K562 (cell line): ENCODE results near the gene S100A2. TPM values are rescaled to one million over a fixed set of nuclear protein-coding genes. Genes with fewer than 3 reads are reported as not detected.
A peak's percentile ranks its signal among the peaks of the same experiment; 100 is the strongest.

Source experiments
- BHLHE40 ChIP-seq: IDR thresholded peaks from 2 replicates; pipeline ENCODE4 v1.6.1; 2011; ENCODE audit warnings: low read length, improper control_type of control experiment
- BRCA1 ChIP-seq, 2 experiments: fragments of 450-650 bp in 1 of 2; sonication (generic) in 1 of 2; formaldehyde crosslinking in 1 of 2; IDR thresholded peaks; 2 replicates each; pipeline versions ENCODE4 v1.5.0 to v1.6.1; 2017 to 2020; ENCODE audit warnings: mild to moderate bottlenecking in 1 of 2, missing genetic modification reagents in 1 of 2
- CBFB ChIP-seq: sonication (generic); formaldehyde crosslinking; IDR thresholded peaks from 2 replicates; pipeline ENCODE4 v1.4.0; 2020; ENCODE audit warnings: mild to moderate bottlenecking, missing genetic modification reagents
- CREBBP ChIP-seq: IDR thresholded peaks from one replicate; pipeline ENCODE4 v1.6.1; 2012; ENCODE audit warnings: low read depth, mild to moderate bottlenecking, control low read depth, inconsistent platforms, low read length
- LARP7 ChIP-seq: fragments of 450-650 bp; IDR thresholded peaks from 2 replicates; pipeline ENCODE4 v1.6.1; 2016
- NFIC ChIP-seq: fragments of 450-650 bp; IDR thresholded peaks from 2 replicates; pipeline ENCODE4 v1.6.1; 2017; ENCODE audit warnings: mild to moderate bottlenecking, inconsistent platforms
- NFIX ChIP-seq: fragments of 250-450 bp; sonication (Bioruptor Pico); IDR thresholded peaks from 2 replicates; pipeline ENCODE4 v1.4.0; 2020; ENCODE audit warnings: low read depth, mild to moderate bottlenecking, moderate library complexity
- SMARCC2 ChIP-seq: fragments of 450-650 bp; IDR thresholded peaks from 2 replicates; pipeline ENCODE4 v1.6.1; 2017; ENCODE audit warnings: antibody characterized with exemption, moderate library complexity, mild to moderate bottlenecking, low read depth
- SUPT5H ChIP-seq: fragments of 450-650 bp; IDR thresholded peaks from 2 replicates; pipeline ENCODE4 v1.6.1; 2016
- TCFL5 ChIP-seq: fragments of 250-450 bp; sonication (Bioruptor Pico); conservative IDR thresholded peaks from 2 replicates; pipeline ENCODE4 v1.6.1; 2021; ENCODE audit warnings: mild to moderate bottlenecking, moderate library complexity, matching md5 sums
- ZC3H8 ChIP-seq: fragments of 450-650 bp; IDR thresholded peaks from 2 replicates; pipeline ENCODE4 v1.6.1; 2017
- ZNF143 ChIP-seq: sonication (generic); formaldehyde crosslinking; IDR thresholded peaks from 2 replicates; pipeline ENCODE4 v1.9.0; 2022; ENCODE audit warnings: mild to moderate bottlenecking, missing genetic modification reagents
- ZNF445 ChIP-seq: fragments of 250-450 bp; sonication (Bioruptor Pico); IDR thresholded peaks from 2 replicates; pipeline ENCODE4 v1.4.0; 2020; ENCODE audit warnings: low read depth, mild to moderate bottlenecking, moderate library complexity
- polyA plus RNA-seq, 8 experiments: library from polyadenylated mRNA; depleted of rRNA in 4 of 8; stranded (reverse) in 5 of 8; unstranded in 3 of 8; fragments of >200 nt; fragmentation: Nextera tagmentation in 2 of 8; fragmentation: Illumina TruSeq in 1 of 8; extraction: Ambion mirVana in 2 of 8; extraction: Trizol in 1 of 8; gene quantifications; 2 replicates each; pipeline versions ENCODE4 v1.2.1 to v1.2.3, GENCODE V29; 2011 to 2014; ENCODE audit warnings: inconsistent platforms in 1 of 8, missing spikeins in 1 of 8
- total RNA-seq, 7 experiments: library from RNA; depleted of rRNA in 6 of 7; stranded (reverse); fragments of >200 nt in 6 of 7; fragmentation: Illumina TruSeq in 2 of 7; extraction: Trizol in 2 of 7; gene quantifications; 2 replicates each; pipeline versions ENCODE4 v1.2.1 to v1.2.3, GENCODE V29; 2011 to 2021; ENCODE audit warnings: low replicate concordance in 1 of 7
- TF ChIP-seq, protein P1 (sequence below): sonication (generic); formaldehyde crosslinking; IDR thresholded peaks from 2 replicates; pipeline ENCODE4 v1.5.0; 2020; ENCODE audit warnings: missing genetic modification reagents
- TF ChIP-seq, protein P2 (sequence below): sonication (generic); formaldehyde crosslinking; IDR thresholded peaks from 2 replicates; pipeline ENCODE4 v1.8.0; 2022; ENCODE audit warnings: mild to moderate bottlenecking, missing genetic modification reagents
- TF ChIP-seq, protein P3 (sequence below), 2 experiments: fragments of 450-650 bp in 1 of 2; IDR thresholded peaks; 2 replicates each; pipeline ENCODE4 v1.6.1; 2011 to 2017; ENCODE audit warnings: low read depth in 2 of 2, antibody characterized with exemption in 1 of 2, borderline replicate concordance in 1 of 2, low read length in 1 of 2, mild to moderate bottlenecking in 1 of 2, mixed read lengths in 1 of 2; ENCODE audit not compliant: control insufficient read depth in 1 of 2

S100A2 gene
- total and polyA plus RNA-seq, 9 of the 15 experiments (the other 6 are each of a cell fraction or from before 2014, with no cell fraction given) = 0.28 to 0.65 (median 0.44) TPM; not detected in 4

DNA sequence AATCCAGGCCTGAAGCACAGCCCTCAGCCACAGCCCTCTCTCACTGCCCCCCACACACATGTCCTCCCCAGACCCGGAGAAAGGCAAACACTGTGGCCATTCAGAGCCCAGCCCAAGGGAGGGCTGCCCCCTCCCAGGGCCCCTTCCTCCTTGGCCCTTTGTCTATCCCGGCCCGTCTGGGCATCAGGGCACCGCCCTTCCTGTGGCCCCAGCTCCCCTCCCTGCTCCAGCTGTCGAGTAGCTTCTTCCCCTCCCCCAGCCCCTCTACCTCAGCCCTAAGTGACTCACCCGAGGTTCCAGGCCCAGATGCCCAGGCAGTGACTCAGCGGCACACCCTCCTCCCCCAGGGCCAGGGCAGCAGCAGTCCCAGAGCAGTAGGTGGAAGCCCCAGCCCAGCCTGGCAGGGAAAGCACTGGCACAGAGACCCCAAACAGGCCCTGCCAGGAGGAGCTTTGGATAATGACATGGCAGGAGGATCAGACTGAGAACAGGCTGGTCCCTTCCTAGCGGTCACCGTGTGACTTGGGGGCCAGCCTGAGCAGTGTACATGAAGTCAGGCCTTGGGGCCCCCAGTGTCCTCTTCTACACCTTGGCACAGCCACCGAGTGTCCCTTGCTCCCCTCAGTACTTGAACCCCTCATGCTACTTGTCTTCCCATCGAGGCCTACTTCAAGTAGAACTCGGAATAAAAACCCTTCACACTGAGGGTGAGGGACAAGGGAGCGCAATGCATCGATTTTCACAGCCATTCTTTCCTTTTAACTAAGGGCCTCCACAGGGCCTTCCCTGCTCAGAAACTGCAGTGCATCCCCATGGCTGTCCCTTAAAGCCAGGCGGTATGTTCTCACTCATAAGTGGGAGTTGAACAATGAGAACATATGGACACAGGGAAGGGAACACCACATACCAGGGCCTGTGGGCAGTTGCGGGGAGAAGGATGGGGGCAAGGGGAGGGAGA lies 1.0 kb upstream of the S100A2 start (continued):
- TF ChIP-seq, protein P1, sequence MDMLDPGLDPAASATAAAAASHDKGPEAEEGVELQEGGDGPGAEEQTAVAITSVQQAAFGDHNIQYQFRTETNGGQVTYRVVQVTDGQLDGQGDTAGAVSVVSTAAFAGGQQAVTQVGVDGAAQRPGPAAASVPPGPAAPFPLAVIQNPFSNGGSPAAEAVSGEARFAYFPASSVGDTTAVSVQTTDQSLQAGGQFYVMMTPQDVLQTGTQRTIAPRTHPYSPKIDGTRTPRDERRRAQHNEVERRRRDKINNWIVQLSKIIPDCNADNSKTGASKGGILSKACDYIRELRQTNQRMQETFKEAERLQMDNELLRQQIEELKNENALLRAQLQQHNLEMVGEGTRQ (CRISPR knock-in tag) = no peak
- TF ChIP-seq SUPT5H = peak; percentile 38; the same call in 1 of the 2 replicates
- no peak for TF ChIP-seq LARP7
- TF ChIP-seq, protein P2, sequence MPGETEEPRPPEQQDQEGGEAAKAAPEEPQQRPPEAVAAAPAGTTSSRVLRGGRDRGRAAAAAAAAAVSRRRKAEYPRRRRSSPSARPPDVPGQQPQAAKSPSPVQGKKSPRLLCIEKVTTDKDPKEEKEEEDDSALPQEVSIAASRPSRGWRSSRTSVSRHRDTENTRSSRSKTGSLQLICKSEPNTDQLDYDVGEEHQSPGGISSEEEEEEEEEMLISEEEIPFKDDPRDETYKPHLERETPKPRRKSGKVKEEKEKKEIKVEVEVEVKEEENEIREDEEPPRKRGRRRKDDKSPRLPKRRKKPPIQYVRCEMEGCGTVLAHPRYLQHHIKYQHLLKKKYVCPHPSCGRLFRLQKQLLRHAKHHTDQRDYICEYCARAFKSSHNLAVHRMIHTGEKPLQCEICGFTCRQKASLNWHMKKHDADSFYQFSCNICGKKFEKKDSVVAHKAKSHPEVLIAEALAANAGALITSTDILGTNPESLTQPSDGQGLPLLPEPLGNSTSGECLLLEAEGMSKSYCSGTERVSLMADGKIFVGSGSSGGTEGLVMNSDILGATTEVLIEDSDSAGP (CRISPR knock-in tag) = no peak
- TF ChIP-seq, protein P3, sequence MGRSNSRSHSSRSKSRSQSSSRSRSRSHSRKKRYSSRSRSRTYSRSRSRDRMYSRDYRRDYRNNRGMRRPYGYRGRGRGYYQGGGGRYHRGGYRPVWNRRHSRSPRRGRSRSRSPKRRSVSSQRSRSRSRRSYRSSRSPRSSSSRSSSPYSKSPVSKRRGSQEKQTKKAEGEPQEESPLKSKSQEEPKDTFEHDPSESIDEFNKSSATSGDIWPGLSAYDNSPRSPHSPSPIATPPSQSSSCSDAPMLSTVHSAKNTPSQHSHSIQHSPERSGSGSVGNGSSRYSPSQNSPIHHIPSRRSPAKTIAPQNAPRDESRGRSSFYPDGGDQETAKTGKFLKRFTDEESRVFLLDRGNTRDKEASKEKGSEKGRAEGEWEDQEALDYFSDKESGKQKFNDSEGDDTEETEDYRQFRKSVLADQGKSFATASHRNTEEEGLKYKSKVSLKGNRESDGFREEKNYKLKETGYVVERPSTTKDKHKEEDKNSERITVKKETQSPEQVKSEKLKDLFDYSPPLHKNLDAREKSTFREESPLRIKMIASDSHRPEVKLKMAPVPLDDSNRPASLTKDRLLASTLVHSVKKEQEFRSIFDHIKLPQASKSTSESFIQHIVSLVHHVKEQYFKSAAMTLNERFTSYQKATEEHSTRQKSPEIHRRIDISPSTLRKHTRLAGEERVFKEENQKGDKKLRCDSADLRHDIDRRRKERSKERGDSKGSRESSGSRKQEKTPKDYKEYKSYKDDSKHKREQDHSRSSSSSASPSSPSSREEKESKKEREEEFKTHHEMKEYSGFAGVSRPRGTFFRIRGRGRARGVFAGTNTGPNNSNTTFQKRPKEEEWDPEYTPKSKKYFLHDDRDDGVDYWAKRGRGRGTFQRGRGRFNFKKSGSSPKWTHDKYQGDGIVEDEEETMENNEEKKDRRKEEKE (IDR thresholded peaks at IDR 0.05; ENCODE audit: borderline replicate concordance in 1 of 2, control insufficient read depth in 1 of 2, low read depth in 2 of 2, low read length in 1 of 2) = 0 out of 4 replicates have a peak, but pooled peaks of 1 of the 2 experiments have one; percentile 25
- TF ChIP-seq CBFB (CRISPR knock-in tag) = no peak
- TF ChIP-seq ZNF445 = no peak
- TF ChIP-seq NFIC = peak; percentile 71
- no peak for TF ChIP-seq BRCA1 (IDR thresholded peaks at IDR 0.05)
- TF ChIP-seq BRCA1 (CRISPR knock-in tag; IDR thresholded peaks at IDR 0.05) = no peak
- 0 out of 2 replicates have a peak, but pooled peaks have one; percentile 53 for TF ChIP-seq ZC3H8
- TF ChIP-seq ZNF143 (CRISPR knock-in tag) = no peak
- TF ChIP-seq SMARCC2 = peak; percentile 94
- no peak for TF ChIP-seq CREBBP
- no peak for TF ChIP-seq TCFL5
- TF ChIP-seq NFIX (CRISPR knock-in tag) = no peak
- TF ChIP-seq BHLHE40 = peak; percentile 55
